HK-2 (cell line): ENCODE results near the gene CACNB1.
"Not testable (repeated sequence)": the region's sequence is repeated elsewhere in the genome, so short reads cannot be mapped to it uniquely, and the experiment has no call there.

ENCODE experiments used
- DNase-seq: peaks from one replicate; pipeline ENCODE4 v3.0.0-alpha.2; 2018; ENCODE audit not compliant: unreplicated experiment

The CACNB1 gene

GRCh38 chr17:39151150-39151942 lies 46.1 kb downstream of the CACNB1 start, which contains the start of gene PLXDC1:
Gene PLXDC1, minus strand, starts transcription at chr17:39151637. Its CDS starts 200 bp downstream, at chr17:39151437.
- DNase-seq = no peak

GRCh38 chr17:39150795-39151149 lies 46.7 kb downstream of the CACNB1 start:
- DNase-seq = no peak

DNA sequence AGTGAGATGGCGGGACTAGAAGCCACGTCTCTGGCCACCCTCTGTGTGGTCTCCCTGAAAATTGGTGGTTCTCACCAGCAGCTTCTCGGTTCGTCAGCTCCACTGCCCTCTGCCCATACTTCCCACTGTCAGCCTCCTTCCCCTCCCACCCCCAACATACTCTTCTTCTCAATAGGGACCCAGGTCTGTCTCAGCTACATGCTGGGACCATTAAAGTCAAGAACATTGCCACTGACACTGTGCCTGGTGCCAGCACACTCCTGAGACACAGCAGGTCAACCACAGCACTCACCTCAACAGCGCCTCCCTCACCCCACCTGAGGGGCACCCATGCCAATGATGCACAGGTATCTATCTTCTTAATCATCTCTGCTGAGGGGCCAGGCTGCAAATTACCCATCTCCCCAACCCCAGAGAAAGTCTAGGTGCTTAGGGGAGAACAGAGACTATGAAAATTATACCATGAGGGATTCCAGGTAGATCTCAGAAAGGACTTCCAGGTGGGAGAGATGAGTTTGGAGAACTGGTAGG lies 47.3 kb downstream of the CACNB1 start:
- DNase-seq = no peak

- DNase-seq = no peak
Observed at GRCh38 chr17:39147221-39148185, 50.0 kb downstream of the CACNB1 start.

DNA sequence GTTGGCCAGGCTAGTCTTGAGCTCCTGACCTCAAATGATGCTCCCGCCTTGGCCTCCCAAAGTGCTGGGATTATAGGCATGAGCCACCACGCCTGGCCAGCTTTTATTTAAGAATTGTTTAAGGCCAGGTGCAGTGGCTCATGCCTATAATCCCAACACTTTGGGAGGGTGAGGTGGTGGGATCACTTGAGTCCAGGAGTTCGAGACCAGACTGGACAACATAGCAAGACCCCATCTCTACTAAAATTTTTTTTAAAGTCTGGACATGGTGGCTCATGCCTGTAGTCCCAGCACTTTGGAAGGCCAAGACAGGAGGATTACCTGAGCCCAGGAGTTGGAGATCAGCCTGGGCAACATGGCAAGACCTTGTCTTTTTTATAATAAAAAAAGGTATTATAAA lies 51.2 kb downstream of the CACNB1 start:
- no peak for DNase-seq

- DNase-seq = no peak
Observed at GRCh38 chr17:39145143-39145542, 52.3 kb downstream of the CACNB1 start.

DNA sequence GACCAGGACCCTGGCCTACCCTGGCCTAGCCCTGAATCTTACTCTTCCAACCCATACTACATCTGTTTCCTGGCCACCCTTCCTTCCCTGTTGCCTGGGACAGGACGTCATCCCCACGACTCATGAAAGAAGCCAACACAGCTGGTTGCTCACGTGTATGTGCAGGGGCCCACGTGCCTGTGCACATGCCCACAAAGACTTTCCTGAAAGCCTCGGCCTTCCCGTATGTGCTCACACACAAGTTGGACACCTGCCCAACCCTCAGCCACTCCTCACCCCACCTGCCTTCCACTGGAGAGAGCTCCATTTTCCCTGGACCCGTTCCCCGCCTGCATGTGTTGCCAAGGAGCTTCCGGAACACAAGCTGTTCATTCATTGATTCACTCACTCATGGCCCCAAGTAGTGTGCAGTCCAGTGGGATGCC lies 53.0 kb downstream of the CACNB1 start:
- DNase-seq = peak; percentile 66

- no peak for DNase-seq
Observed at GRCh38 chr17:39143552-39144093, 53.8 kb downstream of the CACNB1 start.

DNA sequence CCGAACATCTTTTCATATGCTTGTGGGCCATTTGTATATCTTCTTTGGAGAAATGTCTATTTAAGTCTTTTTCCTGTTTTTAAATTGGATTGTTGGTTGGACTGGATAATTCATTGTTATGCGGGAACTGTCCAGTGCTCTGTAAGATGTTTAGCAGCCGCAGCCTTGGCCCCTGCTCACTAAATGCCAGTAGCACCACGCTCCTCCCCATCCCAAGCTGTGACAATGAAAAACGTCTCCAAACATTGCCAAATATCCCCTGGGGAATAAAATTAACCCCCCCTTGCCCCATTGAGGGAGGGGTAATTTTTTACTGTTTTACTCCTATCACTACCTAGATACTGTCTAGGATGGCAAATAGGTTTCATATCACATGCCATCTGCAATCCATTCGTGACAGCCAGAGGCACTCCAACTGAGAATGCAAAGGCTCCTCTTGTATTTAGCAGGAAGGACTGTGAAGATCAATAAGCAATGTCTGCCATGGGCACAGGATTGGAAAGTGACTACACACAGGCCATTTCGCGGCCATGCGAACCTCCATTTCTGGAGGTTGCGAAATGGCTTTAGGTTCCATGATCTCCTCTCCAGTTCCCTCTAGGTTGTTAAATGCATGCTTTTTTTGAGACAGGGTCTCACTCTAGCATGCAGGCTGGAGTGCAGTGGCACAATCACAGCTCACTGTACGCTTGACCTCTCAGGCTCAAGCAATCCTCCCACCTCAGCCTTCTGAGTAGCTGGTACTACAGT lies 55.4 kb downstream of the CACNB1 start:
- DNase-seq = no peak

GRCh38 chr17:39141294-39141693 lies 56.2 kb downstream of the CACNB1 start:
- DNase-seq = no peak

- DNase-seq = no peak
Observed at GRCh38 chr17:39139561-39139960, 57.9 kb downstream of the CACNB1 start.

DNA sequence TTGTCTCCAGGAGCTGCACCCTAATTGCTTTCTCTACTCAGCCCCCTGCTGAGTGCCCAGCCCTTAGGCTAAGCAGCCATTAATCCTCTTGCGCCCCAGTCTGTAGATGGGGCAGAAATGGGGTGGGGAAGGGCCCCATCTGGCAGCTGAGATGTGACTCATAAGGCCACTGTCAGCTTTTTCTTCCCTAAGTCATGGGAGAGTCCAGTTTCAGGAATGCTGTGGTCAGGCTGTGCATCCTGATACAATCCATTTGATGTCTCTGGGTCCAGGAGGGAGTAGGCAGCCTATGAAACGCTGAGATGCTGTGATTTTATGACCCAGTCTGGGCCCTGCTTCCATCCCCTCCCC lies 58.3 kb downstream of the CACNB1 start:
- DNase-seq = peak; percentile 48

DNA sequence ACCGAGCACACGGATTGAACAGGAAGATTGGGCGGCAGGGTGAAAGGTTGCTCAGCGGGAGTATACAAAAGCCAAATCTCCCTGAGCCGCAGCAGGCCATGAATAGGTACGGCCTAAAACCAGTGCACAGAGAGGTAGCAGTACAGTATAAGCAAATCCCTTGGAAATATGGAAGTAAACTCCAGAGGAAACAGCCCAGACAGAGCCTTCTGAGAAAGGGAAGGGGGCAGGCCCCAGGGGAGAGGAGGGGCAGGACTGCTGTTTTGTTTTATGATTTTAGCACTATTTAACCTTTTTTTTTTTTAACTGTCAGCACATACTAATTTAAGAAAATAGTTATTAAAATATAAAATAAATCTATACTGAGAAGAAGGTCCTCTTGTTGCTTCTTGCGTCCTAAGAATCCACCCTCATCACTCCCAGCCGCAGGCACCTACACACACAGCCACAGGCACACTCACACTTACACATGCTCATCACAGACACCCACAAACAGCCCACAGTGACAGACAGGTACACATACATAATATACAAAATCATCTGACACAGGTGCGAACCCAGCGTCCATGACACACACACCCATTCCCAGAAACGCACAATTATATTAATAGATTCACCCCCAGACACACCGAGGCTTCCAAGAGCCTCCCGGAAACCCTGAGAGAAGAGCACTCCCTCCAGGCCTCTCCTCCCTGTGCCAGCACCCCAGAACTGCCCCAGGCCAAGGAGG lies 58.9 kb downstream of the CACNB1 start:
- DNase-seq = no peak

DNA sequence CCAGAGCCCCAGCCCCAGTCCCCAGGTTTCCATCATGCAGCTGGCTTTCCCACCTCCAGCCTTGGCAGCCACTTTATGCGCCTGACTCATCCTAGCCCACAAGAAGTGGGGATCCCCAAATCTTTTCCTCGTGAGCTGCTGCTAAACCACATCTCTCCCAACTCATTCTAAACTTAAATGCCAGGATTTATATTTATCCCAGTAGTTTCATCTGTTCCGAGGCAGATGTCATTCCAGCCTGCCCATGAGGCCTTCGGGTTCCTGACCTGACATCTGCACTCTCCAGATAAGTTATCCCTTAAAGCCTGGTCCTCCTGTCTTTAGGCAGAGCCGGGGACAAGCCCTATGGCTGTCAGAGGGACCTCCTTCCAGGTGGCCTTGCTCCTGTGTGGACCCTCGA lies 62.6 kb downstream of the CACNB1 start:
- DNase-seq = no peak

GRCh38 chr17:39132192-39132610 lies 65.3 kb downstream of the CACNB1 start:
- peak; percentile 57 for DNase-seq

- no peak for DNase-seq
Observed at GRCh38 chr17:39131616-39132015, 65.9 kb downstream of the CACNB1 start.

- no peak for DNase-seq
Observed at GRCh38 chr17:39130205-39130604, 67.3 kb downstream of the CACNB1 start.

GRCh38 chr17:39129544-39129943 lies 67.9 kb downstream of the CACNB1 start:
- not testable (repeated sequence) for DNase-seq

DNA sequence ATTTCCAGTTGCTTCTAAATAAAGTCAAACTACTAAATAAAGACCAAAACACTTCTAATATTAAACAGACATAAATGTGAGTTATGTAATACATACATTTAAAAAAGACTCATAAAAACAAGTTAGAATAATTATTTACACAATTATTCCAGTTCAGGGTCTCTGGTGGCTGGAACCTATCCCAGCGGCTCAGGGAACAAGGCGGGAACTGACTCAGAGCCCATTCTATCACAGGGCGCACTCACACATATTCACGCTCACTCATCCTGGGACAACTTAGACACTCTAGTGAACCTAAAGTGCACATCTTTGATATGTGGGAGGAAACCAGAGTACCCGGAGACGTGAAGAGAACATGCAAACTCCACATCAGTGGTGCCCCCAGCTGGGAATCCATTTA lies 71.0 kb downstream of the CACNB1 start:
- no peak for DNase-seq

GRCh38 chr17:39125143-39125875 lies 72.2 kb downstream of the CACNB1 start:
- DNase-seq = no peak
